ENCODE results near the gene CLDN20.

DNA sequence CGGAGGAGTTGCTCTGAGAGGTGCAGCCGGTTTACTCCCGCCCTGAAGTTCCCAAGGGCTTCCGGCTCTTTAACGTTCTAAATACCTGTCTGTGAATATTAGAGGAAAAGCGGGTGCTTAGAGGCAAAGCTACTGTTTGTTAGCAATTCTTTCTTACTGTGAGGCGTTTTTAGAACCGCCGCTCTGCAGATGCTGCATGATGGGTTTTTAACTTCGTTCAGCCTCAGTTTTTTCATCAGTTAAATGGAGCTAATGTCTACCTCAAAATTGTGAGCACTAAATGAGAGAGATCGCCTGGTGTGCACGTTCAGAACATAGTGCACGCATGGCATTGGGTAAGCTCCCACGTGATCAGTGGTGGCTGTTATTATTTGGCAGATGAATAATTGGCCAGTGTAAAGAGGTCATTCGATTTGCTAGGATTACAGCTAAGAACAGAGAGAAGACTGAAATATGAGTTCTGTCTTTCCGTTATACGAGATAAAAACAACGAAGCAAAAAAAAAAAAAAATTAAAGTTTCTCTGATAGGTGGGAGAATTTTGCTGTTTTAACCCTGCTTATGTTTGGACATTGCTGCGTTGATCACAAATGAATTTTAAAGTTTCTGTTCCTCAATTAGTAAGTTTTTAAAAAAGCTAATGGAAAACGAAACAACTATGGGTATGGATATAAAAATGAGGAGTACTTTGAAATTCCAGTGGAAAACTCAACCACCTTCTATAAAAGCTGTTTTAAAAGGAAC is 51.1 kb downstream of the CLDN20 start:
- TF ChIP-seq POLR2AphosphoS5 (IDR thresholded peaks at IDR 0.05), result no peak
- TF ChIP-seq, protein P1, sequence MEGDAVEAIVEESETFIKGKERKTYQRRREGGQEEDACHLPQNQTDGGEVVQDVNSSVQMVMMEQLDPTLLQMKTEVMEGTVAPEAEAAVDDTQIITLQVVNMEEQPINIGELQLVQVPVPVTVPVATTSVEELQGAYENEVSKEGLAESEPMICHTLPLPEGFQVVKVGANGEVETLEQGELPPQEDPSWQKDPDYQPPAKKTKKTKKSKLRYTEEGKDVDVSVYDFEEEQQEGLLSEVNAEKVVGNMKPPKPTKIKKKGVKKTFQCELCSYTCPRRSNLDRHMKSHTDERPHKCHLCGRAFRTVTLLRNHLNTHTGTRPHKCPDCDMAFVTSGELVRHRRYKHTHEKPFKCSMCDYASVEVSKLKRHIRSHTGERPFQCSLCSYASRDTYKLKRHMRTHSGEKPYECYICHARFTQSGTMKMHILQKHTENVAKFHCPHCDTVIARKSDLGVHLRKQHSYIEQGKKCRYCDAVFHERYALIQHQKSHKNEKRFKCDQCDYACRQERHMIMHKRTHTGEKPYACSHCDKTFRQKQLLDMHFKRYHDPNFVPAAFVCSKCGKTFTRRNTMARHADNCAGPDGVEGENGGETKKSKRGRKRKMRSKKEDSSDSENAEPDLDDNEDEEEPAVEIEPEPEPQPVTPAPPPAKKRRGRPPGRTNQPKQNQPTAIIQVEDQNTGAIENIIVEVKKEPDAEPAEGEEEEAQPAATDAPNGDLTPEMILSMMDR (IDR thresholded peaks at IDR 0.05), result no peak
- TF ChIP-seq EP300 (IDR thresholded peaks at IDR 0.05), result peak in 1 of 4 donors; percentile 46
- no peak for TF ChIP-seq POLR2A (IDR thresholded peaks at IDR 0.05)

All from upper lobe of left lung (tissue), 4 donors.